GM21515 (cell line): Measurements from ENCODE around the gene SHLD2.
"Not testable (repeated sequence)": the region's sequence is repeated elsewhere in the genome, so short reads cannot be mapped to it uniquely, and the experiment has no call there.

Experiments
- ATAC-seq: cut with Tn5 transposase; IDR thresholded peaks from one replicate; pipeline ENCODE4 v1.9.1; 2021; ENCODE audit not compliant: unreplicated experiment

Gene SHLD2

DNA sequence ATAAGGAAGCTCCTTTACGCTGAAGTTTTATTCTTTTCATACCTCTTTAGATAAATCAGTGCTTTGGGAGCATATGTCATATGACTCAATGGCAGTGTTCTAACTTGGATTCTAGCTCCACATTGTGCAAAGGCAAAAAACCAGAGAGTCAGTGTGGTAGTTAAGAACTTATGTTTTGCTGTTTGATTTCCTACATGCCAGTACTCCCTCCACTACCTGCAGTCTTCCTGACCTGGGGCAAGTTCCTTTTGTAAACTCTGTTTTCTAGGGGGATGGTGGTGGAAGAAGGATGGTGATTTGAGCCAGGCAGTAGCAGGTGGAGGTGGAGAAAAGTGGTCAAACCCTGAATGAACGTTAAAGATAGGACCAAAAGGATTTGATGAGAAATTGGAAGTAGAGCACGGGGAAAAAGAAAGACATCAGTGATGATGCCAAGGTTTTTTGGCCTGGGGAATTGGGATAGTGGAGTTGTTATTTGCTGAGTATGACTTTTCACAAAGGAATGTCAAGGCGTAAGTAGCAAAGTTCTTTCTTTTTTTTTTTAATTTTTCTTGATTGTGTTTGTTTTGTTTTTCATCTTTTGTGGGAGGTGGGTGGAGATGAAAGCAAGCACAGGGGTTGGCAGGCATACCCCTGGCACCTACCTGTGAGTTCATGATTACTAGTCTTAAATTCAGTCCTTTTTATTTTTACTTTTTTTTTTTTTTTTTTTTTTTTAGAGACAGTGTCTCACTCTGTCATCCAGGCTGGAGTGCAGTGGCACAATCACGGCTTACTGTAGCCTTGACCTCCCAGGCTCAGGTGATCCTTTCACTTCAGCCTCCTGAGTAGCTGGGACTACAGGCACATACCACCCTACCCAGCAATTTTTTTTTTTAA, 47.5 kb downstream of the SHLD2 start:
- not testable (repeated sequence) for ATAC-seq

DNA sequence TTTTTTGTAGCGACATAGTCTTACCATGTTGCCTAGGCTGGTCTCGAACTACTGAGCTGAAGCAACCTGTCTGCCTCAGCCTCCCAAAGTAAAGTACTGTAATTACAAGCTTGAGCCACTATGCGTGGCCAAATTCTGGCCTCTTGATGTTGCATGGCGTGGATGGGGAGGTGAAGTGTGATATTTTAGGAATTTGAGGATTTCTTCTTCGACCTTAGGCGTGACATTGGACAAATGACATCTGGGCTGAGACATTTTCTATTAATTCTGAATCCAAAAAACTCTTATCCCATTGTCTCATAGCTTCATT, 48.1 kb downstream of the SHLD2 start:
- not testable (repeated sequence) for ATAC-seq

DNA sequence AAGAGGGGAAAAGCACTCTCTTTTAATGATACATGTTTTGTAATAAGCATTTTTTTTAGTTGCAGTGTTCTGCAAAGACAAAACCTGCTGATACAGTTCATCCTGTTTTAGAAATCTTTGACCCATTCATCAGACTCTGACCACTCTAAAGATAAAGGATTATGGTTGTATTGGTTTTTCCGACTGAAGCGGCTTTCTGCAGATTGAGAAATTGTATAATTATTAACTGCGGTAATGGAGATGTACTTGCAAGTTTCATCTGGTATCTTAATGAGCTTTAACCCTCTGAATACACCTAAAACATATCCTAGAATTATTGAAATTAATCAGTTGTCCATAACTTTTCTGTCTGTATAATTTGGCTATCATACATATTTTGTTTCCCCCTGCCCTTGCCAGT, 50.6 kb downstream of the SHLD2 start:
- not testable (repeated sequence) for ATAC-seq

DNA sequence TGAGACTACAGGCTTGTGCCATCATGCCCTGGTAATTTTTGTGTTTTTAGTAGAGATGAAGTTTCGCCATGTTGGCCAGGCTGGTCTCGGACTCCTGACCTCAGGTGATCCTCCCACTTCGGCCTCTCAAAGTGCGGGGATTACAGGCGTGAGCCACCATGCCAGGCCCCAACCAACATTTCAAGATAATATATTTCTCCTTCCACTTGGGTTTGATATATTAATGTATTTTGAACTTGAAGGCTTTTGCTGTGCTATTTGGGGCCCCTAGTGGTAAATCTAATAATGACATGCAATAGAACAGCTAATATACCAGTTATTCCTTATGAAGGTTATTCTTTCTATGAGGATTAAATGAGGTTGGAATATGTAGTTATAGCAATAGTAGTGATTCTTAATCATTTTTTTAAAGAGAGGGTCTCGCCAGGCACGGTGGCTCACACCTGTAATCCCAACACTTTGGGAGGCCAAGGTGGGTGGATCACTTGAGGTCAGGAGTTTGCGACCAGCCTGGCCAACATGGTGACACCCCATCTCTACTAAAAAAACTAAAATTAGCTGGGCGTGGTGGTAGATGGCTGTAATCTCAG, 54.1 kb downstream of the SHLD2 start:
- ATAC-seq, result not testable (repeated sequence)

DNA sequence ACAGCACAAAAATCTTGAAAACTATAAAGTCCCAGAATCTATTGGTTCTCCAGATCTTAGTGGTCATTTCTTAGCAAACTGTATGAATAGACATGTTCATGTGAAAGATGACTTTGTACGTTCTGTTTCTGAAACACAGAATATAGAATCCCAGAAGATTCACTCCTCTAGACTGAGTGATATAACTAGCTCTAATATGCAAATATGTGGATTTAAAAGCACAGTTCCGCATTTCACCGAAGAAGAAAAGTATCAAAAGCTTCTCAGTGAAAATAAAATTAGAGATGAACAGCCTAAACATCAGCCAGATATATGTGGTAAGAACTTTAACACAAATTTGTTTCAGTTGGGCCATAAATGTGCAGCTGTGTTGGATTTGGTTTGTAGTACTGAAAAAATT, 56.5 kb downstream of the SHLD2 start:
- not testable (repeated sequence) for ATAC-seq

DNA sequence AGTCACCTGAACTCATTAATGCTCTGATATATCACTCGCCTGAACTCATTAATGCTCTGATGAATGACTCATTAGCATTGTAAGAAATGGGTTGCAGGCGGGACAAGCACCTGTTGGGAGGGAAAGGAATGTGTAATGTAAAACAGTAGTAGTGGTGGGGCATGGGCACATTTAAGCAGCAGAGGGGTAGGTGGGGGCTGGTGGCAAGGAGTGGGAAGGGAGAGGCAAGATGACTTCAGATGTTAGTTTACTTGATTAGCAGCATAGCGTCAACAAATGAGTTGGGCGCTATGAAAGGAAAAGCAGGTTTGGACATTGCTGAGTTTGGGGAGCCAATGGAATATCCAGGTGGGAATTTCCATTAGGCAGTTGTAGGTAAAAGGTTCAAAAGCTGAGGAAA, 61.8 kb downstream of the SHLD2 start:
- ATAC-seq, result not testable (repeated sequence)

DNA sequence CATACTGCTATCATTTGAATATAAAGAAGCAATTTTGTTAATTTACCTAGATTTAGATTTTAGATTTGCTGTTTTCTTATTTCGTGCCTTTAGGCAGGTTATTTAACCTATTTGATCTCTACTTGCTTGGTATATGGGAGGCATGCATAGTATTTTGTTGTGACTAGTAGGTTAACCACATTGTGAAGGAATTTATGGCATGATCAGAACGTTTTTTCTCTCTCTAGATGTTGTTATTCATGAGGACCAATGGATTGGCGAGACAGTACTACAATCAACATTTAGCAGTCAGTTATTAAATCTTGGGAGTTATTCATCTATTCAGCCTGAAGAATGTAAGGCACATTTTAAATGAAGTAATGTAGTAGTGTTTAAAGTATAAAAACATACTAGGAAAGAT, 62.8 kb downstream of the SHLD2 start:
- ATAC-seq, result not testable (repeated sequence)

DNA sequence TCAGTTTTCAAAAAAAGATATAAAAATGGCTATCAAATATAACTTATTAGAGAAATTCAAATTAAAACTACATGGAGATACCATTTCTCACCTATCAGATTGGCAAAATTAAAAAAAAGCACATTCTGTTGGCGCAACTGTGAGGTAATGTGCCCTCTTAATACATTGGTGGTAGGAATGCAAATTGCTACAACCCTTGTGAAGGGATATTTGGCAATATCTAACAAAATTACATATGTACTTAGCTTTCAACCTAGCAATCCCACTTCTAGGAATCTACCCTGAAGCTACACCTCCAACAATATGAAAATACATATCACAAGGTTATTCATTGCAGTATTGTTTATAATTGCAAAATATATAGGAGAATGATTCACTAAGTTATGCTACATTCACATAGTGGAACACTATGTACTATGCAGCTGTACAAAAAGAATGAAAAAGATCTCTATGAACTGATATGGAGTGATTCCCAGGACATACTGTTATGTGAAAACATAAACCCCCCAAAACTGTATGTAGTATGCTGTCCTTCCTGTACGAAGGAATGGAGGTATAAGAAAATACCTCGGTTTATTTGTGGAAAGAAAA, 67.8 kb downstream of the SHLD2 start:
- not testable (repeated sequence) for ATAC-seq

DNA sequence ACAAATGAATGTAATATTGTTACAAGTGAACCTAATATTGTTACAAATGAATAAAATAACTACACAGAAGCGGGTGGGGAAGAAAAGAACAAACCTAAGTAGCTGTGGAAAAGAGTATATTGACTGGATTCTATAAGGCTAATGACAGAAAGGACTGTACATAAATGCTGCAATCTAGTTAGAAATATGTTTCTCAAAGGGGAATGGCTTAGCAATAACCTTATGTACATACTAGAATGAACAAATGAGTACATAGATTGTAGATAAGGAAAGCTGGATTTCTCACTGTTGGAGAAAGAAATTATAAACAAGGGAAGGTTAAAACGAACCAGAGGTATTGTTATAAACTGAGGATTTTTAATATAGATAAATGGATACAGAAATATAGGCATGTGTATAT, 68.4 kb downstream of the SHLD2 start:
- ATAC-seq, result not testable (repeated sequence)

DNA sequence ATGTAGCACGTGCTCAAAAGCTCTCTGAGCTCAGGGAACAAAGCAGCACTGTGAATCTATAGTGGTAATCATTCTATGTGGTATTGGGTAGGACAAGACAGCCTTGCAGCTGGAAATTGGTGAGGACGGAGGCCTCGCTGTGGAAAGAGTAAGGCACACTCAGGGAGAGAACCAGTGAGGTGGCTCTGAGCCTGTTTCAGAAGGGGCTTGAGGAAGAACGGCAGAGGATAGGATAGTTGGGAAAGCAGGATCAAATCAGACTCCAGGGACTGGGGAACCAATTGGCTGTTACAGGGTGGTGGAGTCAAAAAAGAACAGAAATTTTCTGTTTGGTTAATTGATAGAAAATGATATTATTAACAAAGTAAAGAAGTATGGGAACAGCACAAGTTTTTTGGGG, 74.9 kb downstream of the SHLD2 start:
- ATAC-seq, result not testable (repeated sequence)

DNA sequence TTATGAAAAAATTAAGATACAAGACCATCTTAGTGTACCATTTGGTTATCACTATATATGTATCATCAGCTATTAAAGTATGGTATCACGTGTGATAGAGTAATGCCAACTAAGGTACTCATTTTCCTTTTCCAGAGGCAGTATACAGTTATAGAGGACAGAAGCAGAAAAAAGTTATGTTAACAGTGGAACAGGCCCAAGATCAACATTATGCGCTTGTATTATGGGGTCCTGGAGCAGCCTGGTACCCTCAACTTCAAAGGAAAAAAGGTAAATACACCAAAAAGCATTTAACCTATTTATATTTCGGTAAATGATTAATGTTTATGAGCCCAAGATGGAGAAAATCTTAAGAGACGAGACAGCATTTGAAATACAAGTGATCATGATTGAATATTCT, 75.7 kb downstream of the SHLD2 start:
- ATAC-seq, result not testable (repeated sequence)

DNA sequence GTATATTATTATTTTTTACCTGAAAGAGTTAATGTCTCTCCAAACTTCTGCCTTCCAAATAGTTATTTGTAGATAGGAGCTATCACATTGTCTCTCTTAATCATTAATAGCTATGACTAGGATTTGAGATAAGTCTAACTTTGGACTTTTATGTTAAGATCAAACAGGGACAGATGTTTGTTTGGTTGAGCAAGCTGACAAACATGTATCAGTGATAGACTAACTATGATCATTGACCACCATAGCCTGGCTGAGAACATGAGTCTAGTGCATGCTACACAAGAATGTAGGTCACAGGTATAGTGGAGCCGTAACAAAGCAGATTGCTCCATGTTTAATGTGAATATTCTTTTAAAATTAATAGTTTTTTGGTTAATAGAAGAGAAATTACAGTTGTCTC, 76.7 kb downstream of the SHLD2 start:
- ATAC-seq, result not testable (repeated sequence)

DNA sequence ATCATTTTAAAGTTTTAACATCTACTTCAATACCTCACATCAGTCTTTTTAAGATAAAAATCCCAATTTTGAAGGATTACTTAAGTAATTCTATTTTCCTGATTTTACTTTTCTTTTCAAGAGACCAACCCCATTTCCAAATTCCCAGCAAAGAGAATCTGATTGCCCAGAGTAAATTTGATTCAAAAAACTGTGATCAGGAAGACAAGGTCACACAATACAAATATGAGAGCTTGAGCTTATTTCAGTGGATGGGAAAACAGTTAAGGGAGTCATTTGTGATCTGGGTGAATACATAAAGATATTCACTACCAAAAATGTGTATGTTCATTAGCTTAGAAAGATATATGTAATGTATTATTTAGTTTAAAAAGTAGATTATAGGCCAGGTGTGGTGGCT, 77.2 kb downstream of the SHLD2 start:
- not testable (repeated sequence) for ATAC-seq

DNA sequence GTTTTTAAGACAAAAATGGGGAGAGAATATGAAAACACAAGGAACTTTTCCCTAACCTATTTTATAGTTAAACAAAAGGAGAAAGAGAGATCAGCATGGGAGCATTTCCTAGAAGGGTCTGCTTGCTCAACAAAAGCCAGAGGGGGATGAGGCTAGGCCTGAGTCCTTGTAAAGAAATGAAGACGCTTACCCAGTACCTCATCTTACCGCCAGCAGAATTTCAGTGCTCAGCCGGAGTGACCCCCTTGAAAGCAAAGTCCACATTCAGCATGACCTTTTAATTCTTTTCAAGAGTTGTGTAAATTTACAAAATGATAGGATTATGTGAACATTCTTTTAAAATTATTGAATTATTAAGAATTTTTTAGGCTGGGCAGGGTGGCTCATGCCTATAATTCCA, 82.6 kb downstream of the SHLD2 start:
- ATAC-seq, result not testable (repeated sequence)

DNA sequence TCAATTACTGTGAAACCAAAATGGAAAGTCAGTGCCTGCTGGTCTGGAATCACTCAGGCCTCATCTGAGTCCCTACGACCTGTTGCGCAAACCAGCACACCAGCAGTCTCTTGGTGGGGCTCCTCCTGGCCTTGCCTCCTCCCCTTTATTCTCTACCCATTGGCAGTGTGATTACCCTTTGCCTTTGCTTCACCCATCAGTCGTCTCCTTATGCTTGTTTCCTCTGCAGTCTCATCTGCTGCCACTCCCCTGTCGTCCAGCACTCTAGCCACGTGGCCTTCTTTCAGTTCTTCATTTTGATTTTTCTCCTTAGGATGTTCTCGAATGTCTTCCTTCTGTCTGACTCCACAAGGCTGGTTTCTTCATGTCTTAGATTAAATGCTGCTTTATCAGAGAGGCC, 89.4 kb downstream of the SHLD2 start:
- not testable (repeated sequence) for ATAC-seq

DNA sequence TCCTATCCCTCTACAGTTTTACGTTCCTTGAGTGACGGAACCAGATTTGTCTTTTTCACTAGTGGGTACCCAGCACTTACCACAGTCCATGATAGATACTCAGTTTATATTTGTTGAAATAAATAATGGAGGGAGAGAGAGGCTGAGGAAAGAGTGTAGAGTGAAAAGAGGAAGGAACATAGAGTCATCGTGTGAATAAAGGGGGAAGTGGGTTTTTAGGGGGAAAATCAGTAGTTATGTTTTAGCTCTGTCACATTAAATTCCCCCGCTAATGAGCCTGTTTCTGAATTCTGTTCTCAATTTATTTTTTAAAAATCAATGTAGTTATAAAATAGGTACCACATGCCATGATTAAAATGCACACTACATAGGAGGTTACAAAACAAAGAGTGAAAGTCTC, 91.0 kb downstream of the SHLD2 start:
- not testable (repeated sequence) for ATAC-seq

DNA sequence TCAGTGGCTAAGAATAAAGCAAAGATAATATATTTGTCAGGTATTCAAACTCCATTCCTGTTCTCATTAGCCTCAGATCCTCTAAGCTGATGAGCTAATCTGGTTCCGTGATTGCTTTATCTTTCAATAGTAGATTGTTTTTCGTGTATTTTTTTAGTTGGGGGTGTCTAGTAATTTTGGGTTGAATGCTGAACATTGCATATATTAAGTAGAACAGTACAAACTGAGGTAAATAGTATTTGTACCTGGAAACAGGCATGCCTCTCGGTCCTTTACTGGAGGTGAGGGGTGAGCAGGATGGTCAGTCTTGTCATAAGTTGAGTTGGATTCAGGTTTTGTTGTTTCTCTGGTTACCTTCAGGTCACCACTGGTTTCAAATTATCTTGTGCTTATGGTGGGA, 92.6 kb downstream of the SHLD2 start:
- not testable (repeated sequence) for ATAC-seq

DNA sequence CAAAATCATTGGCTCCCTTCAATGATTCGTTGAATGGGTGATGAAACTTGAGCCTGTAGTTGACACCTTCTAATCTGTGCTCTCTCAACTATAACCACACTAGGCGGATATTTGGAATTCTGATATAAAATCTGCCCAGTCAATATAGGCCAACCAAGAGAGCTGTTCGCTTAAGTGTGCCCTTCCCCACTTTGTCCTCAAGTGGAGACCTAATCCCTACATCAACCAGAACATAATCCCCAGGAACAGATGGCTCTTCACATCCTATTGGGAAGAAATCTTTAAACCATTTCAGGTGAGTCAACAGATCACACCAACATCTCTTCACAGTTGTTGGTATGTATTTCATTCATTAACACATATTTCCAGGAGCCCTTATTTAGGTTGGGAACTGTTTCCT, 96.8 kb downstream of the SHLD2 start:
- not testable (repeated sequence) for ATAC-seq

DNA sequence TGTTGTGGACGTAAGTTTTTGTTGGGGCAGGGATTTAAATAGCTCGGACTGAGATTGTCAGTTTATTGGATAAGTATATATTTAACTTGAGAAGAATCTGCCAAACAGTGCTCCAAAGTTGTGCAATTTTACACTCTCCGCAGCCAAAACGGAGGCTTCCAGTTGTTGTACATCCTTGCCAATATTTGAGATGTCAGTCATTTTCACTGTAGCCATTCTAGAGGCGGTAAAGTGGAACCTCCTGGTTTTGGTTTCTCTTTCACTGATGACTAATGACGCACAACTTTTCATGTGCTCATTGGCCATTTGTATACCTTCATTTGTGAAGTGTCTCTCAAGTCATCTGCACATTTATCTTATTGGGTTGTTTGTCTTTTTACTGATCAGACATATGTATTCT, 105.9 kb downstream of the SHLD2 start:
- peak; percentile 50 for ATAC-seq

DNA sequence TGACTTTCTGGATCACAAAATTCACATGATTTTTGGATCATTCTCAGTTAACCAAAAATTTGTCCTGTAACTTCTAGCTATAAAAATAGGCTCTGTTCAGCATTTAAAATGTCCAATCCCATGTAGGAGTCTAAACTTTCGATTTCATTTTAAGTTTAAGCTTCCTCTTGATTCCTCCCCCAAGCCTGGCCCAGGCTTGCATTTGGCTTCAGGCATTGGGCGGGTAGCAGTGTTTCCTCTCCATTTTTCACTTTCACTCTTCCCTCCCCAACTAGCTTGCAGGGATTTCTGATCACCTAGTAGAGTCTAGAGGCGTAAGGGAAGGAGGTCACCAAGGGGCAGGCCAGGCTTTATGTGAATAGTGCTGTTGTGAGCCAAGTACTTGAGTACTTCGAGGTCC, 109.8 kb downstream of the SHLD2 start:
- ATAC-seq, result not testable (repeated sequence)

DNA sequence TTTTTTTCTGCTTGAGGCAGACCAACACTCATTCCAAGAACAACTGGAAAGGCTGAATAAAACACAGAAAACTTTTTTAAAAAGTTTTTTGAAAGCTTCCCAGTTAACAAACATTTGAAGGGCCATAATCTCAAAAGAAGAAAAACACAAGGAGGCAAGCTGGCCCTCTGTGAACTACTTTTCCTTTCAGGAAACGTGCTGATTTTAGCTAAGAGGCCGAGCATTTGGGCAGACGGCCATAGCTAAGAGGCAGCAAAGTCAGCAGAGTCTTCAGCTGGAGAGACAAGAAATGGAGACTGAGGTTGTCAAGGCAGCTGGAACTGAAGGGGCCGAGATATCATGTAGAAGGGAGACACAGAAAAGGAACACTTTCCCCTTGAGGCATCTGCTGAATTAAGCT, 111.9 kb downstream of the SHLD2 start:
- ATAC-seq, result not testable (repeated sequence)

DNA sequence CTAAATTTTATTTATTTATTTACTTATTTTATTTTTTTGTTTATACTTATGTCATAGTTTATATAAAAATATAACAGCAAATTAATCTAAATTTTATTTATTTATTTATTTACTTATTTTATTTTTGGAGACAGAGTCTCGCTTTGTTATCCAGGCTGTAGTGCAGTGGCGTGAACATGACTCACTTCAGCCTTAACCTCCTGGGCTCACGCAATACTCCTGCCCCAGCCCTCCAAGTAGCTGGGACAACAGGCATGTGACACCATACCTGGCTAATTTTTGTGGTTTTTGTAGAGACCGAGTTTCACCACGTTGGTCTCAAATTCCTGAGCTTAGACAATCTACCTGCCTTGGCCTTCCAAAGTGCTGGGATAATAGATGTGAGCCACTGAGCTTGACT, 115.3 kb downstream of the SHLD2 start:
- ATAC-seq, result not testable (repeated sequence)
